GM21576 (cell line): ENCODE results near the gene IFTAP.

Experiments used
- ATAC-seq: cut with Tn5 transposase; IDR thresholded peaks from one replicate; pipeline ENCODE4 v1.9.1; 2021; ENCODE audit warnings: mild to moderate bottlenecking, moderate library complexity; ENCODE audit not compliant: unreplicated experiment

Gene IFTAP

DNA sequence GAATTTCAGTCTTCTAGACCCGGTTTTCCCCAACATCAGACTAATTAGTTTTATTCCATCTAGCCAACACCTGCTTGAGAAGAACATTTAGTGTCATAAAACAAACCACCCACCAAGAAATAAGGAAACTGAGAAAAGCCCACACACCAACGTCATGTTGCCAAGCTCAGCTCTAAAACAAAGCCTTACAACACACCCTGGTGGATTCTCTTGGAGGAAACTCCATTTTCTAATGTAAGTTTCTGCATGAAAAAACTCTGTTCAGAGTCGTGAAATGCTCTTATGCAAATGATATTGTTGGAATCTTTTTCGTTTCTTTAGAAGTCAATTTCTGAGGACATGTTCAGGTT lies 108.7 kb downstream of the IFTAP start:
- peak; percentile 55 for ATAC-seq
